ENCODE data around the gene CER1.

Gene CER1

DNA sequence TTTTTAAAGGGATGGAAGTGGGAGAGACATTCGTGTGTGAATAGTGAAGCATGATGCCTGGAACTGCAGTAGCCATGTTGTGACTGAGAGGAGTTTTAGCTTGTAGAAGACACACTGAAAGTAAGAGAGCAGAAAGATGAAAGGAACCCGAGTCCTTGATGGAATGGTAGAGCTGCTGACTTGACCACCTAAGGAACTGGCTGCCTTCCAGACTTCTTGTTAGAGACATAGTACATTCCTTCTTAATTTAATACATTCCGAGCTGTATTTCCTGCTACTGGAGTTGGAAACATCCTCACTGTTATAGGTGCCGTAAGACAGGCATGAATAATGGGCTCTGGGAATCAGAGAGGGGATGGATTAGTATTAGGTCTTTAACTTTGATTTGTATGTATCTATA, 7.4 kb downstream of the CER1 start:
- H3K36me3 ChIP-seq (ENCODE audit: low read length): no peaks in the 10 kb centered on the region

DNA sequence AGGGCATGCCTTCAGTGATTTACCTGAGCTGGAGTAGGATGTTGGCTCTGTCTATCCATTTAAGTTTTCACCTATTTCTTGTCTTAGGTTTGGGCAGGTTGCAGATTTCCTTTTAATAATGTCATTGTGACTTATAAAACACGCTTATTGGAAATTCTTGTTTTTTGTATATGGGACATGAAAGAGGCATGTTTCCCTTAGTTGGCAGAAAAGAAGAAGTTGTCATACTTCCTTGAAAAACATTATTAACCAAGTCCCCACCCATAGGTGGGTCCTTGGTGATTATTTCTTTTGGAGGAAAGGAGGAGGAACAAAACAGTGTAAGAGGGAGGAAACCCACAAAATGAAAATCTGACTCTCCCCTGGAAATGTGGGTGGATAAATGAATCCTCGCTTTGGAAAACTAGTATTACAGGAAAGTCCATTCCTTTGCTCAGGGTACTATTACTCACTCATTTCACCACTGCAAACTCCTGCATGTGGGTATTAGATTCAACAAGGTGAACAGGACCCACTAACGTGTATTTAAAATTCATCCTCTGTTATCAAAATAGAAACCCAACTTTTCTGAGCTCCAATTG, 9.3 kb downstream of the CER1 start:
- no peaks in the 10 kb centered on the region for H3K27me3 ChIP-seq (ENCODE audit: low read length)
- H3K4me2 ChIP-seq (ENCODE audit: low read depth, low read length, poor library complexity, severe bottlenecking): no peak overlapping the region

More for the DNA sequence above, 7.4 kb downstream of the CER1 start:
- no peaks in the 10 kb centered on the region for H3K9me2 ChIP-seq (replicated peaks; ENCODE audit: insufficient read depth, low read length)
- no peaks in the 10 kb centered on the region for H3K79me2 ChIP-seq (ENCODE audit: insufficient read depth, low read length)
- no peaks in the 10 kb centered on the region for H3F3A ChIP-seq (ENCODE audit: insufficient read depth)
- no peak overlapping the region for H2AFZ ChIP-seq (ENCODE audit: low read depth, low read length, severe bottlenecking)
- no peaks in the 10 kb centered on the region for H3K9me3 ChIP-seq (ENCODE audit: insufficient read depth, low read length)
- no peak for TF ChIP-seq EZH2phosphoT487 (conservative IDR thresholded peaks at IDR 0.05; ENCODE audit: low read length)
- TF ChIP-seq, protein P1, sequence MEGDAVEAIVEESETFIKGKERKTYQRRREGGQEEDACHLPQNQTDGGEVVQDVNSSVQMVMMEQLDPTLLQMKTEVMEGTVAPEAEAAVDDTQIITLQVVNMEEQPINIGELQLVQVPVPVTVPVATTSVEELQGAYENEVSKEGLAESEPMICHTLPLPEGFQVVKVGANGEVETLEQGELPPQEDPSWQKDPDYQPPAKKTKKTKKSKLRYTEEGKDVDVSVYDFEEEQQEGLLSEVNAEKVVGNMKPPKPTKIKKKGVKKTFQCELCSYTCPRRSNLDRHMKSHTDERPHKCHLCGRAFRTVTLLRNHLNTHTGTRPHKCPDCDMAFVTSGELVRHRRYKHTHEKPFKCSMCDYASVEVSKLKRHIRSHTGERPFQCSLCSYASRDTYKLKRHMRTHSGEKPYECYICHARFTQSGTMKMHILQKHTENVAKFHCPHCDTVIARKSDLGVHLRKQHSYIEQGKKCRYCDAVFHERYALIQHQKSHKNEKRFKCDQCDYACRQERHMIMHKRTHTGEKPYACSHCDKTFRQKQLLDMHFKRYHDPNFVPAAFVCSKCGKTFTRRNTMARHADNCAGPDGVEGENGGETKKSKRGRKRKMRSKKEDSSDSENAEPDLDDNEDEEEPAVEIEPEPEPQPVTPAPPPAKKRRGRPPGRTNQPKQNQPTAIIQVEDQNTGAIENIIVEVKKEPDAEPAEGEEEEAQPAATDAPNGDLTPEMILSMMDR (IDR thresholded peaks at IDR 0.05; ENCODE audit: insufficient read depth, low read length, poor library complexity, severe bottlenecking): no peak
- H3K4me3 ChIP-seq (ENCODE audit: insufficient read depth, low read length, poor library complexity, severe bottlenecking): no peak overlapping the region
- H3K4me2 ChIP-seq (ENCODE audit: low read depth, low read length, poor library complexity, severe bottlenecking): no peak overlapping the region
- no peak overlapping the region for H3K27ac ChIP-seq (ENCODE audit: low read depth, low read length)
- no peaks in the 10 kb centered on the region for H3K27me3 ChIP-seq (ENCODE audit: low read length)
- no peaks in the 10 kb centered on the region for H4K20me1 ChIP-seq (ENCODE audit: low read depth, low read length)
- H3K9ac ChIP-seq (ENCODE audit: low read length): no peak overlapping the region

DNA sequence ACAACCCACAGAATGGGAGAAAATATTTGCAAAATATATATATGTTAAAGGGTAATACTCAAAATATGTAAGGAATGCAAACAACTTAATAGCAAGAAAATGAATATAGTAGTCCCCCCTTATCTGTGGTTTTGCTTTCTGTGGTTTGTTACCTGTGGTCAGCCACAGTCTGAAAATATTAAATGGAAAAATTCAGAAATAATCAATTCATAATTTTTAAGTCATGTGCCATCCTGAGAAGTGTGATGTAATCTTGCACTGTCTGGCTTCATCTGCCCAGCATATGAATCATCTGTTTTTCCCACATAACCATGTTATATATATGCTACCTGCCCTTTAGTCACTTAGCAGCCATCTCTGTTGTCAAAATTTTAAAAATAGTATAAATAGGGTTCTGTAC, 11.7 kb downstream of the CER1 start:
- Histone ChIP-seq H3K36me3 (ENCODE audit: low read length) (no peaks in the 10 kb centered on the region), H3K9me3 (ENCODE audit: insufficient read depth, low read length) (no peaks in the 10 kb centered on the region), H2AFZ (ENCODE audit: low read depth, low read length, severe bottlenecking) (no peak overlapping the region), H3K79me2 (ENCODE audit: insufficient read depth, low read length) (no peaks in the 10 kb centered on the region), H3K4me2 (ENCODE audit: low read depth, low read length, poor library complexity, severe bottlenecking) (no peak overlapping the region), H3K27me3 (ENCODE audit: low read length) (0 out of 2 replicates have a peak, but pooled peaks cover 3% of the 10 kb centered on the region), H3F3A (ENCODE audit: insufficient read depth) (no peaks in the 10 kb centered on the region), H3K27ac (ENCODE audit: low read depth, low read length) (no peak overlapping the region), H3K4me3 (ENCODE audit: insufficient read depth, low read length, poor library complexity, severe bottlenecking) (no peak overlapping the region), H4K20me1 (ENCODE audit: low read depth, low read length) (no peaks in the 10 kb centered on the region), H3K9ac (ENCODE audit: low read length) (no peak overlapping the region), H3K9me2 (replicated peaks; ENCODE audit: insufficient read depth, low read length) (no peaks in the 10 kb centered on the region)
- TF ChIP-seq EZH2phosphoT487 (conservative IDR thresholded peaks at IDR 0.05; ENCODE audit: low read length): no peak

More for the DNA sequence above, 9.3 kb downstream of the CER1 start:
- H4K20me1 ChIP-seq (ENCODE audit: low read depth, low read length): no peaks in the 10 kb centered on the region
- H2AFZ ChIP-seq (ENCODE audit: low read depth, low read length, severe bottlenecking): no peak overlapping the region
- no peak overlapping the region for H3K4me3 ChIP-seq (ENCODE audit: insufficient read depth, low read length, poor library complexity, severe bottlenecking)
- no peaks in the 10 kb centered on the region for H3K9me3 ChIP-seq (ENCODE audit: insufficient read depth, low read length)
- H3K9me2 ChIP-seq (replicated peaks; ENCODE audit: insufficient read depth, low read length): no peaks in the 10 kb centered on the region
- H3F3A ChIP-seq (ENCODE audit: insufficient read depth): no peaks in the 10 kb centered on the region
- H3K79me2 ChIP-seq (ENCODE audit: insufficient read depth, low read length): no peaks in the 10 kb centered on the region
- TF ChIP-seq EZH2phosphoT487 (conservative IDR thresholded peaks at IDR 0.05; ENCODE audit: low read length): no peak
- TF ChIP-seq, protein P1 (IDR thresholded peaks at IDR 0.05; ENCODE audit: insufficient read depth, low read length, poor library complexity, severe bottlenecking): no peak
- H3K27ac ChIP-seq (ENCODE audit: low read depth, low read length): no peak overlapping the region
- no peaks in the 10 kb centered on the region for H3K36me3 ChIP-seq (ENCODE audit: low read length)
- no peak overlapping the region for H3K9ac ChIP-seq (ENCODE audit: low read length)

DNA sequence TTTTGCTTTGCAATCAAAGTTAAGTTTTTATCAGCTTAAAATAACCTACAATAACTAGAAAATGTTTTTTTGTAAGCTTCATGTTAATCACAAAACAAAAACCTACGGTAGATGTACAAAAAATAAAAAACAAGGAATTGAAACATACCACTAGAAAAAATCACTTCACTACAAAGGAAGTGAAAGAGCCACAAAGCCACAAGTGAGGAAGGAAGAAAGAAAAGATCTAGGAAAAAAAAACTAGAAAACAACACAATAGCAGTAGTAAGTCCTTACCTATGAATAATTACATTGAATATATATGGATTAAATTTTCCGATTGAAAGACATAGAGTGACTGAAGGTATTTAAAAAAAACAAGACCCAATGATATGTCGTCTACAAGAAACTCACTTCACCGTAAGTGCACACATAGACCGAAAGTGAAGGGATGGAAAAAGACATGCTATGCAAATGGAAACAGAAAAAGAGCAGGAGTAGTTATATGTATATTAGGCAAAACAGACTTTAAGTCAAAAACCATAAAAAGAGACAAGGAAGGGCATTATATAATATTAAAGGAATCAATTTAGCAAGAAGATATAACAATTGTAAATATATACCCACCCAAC, 15.9 kb downstream of the CER1 start:
- Histone ChIP-seq H3K4me3 (ENCODE audit: insufficient read depth, low read length, poor library complexity, severe bottlenecking) (no peak overlapping the region), H3K9ac (ENCODE audit: low read length) (no peak overlapping the region), H3K36me3 (ENCODE audit: low read length) (no peaks in the 10 kb centered on the region), H4K20me1 (ENCODE audit: low read depth, low read length) (no peaks in the 10 kb centered on the region), H3K9me2 (replicated peaks; ENCODE audit: insufficient read depth, low read length) (no peaks in the 10 kb centered on the region), H3K27me3 (ENCODE audit: low read length) (0 out of 2 replicates have a peak, but pooled peaks cover 5% of the 10 kb centered on the region), H3K9me3 (ENCODE audit: insufficient read depth, low read length) (peaks cover 3% of the 10 kb centered on the region; the same call in 1 of the 2 replicates), H2AFZ (ENCODE audit: low read depth, low read length, severe bottlenecking) (no peak overlapping the region), H3K4me2 (ENCODE audit: low read depth, low read length, poor library complexity, severe bottlenecking) (no peak overlapping the region), H3K27ac (ENCODE audit: low read depth, low read length) (no peak overlapping the region), H3K79me2 (ENCODE audit: insufficient read depth, low read length) (no peaks in the 10 kb centered on the region), H3F3A (ENCODE audit: insufficient read depth) (no peaks in the 10 kb centered on the region)
- TF ChIP-seq EZH2phosphoT487 (conservative IDR thresholded peaks at IDR 0.05; ENCODE audit: low read length): no peak
- TF ChIP-seq, protein P1 (IDR thresholded peaks at IDR 0.05; ENCODE audit: insufficient read depth, low read length, poor library complexity, severe bottlenecking): no peak
